ENCODE measurements around the gene DGKZ.

The DGKZ gene

GRCh38 chr11:46381819-46382645, 34.8 kb downstream of the DGKZ start:
- no peak for DNase-seq

- no peak for DNase-seq
These were observed 35.6 kb downstream of the DGKZ start for GRCh38 chr11:46382646-46383403.

- DNase-seq = no peak
These were observed 36.1 kb downstream of the DGKZ start for GRCh38 chr11:46383404-46383758.

GRCh38 chr11:46383974-46384701, 36.9 kb downstream of the DGKZ start:
- no peak for DNase-seq

GRCh38 chr11:46385169-46386004, 38.1 kb downstream of the DGKZ start:
- DNase-seq = no peak

GRCh38 chr11:46386005-46386578, 38.8 kb downstream of the DGKZ start:
- no peak for DNase-seq

- no peak for DNase-seq
These were observed 39.4 kb downstream of the DGKZ start for GRCh38 chr11:46386674-46387073.

GRCh38 chr11:46387456-46387855, 40.2 kb downstream of the DGKZ start:
- DNase-seq = no peak

- no peak for DNase-seq
These were observed 40.8 kb downstream of the DGKZ start for GRCh38 chr11:46387919-46388618.

GRCh38 chr11:46388619-46389449, 41.6 kb downstream of the DGKZ start:
- DNase-seq = no peak

- no peak for DNase-seq
These were observed 42.4 kb downstream of the DGKZ start for GRCh38 chr11:46389450-46390330.

- DNase-seq = no peak
These were observed 43.3 kb downstream of the DGKZ start for GRCh38 chr11:46390331-46391171.

GRCh38 chr11:46391186-46391577, 43.9 kb downstream of the DGKZ start:
- no peak for DNase-seq

- DNase-seq = no peak
These were observed 44.5 kb downstream of the DGKZ start, which contains the start of gene CHRM4 for GRCh38 chr11:46391578-46392420. Gene CHRM4, minus strand, starts transcription at chr11:46391776. Its CDS starts 5,219 bp downstream, at chr11:46386557.

GRCh38 chr11:46392421-46393230, 45.4 kb downstream of the DGKZ start:
- DNase-seq = peak; percentile 66

- no peak for DNase-seq
These were observed 46.0 kb downstream of the DGKZ start for GRCh38 chr11:46393231-46393616.

- DNase-seq = no peak
These were observed 46.5 kb downstream of the DGKZ start for GRCh38 chr11:46393759-46394158.
